ENCODE measurements around the gene PTGER3.

PTGER3 gene

DNA sequence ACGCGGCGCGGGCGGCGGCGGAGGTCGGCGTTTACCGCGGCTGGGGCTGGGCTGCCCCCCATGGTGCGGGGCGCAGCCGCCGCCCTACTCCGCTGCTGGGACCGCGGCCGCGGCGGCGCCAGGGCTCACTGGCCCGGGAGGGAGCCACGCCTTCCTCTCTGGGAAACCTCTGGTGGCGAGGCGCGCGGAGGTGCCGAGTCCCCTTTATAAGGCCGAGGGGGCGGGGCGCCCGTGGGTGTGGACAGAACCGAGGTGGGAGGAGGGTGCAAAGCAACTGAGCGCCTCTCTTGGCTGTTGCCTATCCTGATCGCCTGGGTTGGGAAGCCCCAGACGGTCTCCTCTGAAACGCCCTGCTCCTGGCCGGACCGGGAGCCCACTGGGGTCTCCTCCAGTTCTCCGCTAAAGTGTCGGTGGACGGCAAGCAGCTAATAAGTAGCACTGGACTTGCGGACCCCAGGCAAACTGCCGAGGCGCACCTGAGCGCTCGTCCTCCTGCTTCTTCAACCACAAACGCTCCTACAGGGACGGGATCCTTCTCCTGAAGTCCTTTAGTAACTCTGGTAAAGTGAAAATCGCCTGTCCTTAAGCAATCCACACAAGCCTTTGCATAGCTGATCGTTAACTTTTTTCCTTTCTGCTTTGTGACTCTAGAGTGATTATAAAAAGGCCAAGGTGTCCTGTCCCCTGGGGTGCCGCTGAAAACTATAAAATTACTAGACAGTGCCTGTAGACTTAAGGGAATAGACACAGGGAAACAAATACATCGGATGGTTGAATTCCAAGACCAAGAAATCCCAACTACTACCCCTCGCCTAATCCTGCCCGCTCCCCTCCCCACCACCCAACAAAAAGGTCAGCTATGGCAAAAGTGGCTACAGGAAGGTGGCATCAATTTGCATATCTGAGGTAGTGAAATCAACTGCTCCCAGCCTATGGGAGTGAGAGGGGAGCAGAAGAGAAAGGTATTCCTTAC is at the start of gene PTGER3:
Gene PTGER3 (minus strand): TSS at position 182 of the 973 bp plus-strand sequence. CDS start 239 bp downstream, outside the sequence.
- DNase-seq = peak; percentile 32

DNA sequence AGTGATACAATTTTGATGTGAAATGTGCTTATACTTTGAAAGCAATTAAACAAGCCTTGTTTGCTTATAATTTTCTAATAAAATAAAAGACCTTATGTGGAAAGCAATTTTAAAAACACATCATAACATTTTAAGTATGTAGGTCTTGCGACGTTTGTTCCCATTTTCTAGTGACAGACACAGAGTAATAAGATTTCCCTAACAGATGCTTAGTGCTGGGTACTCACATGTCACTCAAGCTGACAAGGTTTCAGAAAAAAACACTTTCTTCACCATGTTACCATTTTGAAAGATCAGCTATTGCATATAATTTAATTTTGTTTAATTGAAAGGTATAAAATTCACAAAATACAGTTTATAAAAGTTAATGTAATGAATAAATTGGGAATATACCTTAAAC is 47.3 kb upstream of the PTGER3 start:
- DNase-seq = no peak

- DNase-seq = no peak
These were observed 46.3 kb upstream of the PTGER3 start for GRCh38 chr1:71093938-71094337.

- DNase-seq = no peak
These were observed 42.1 kb upstream of the PTGER3 start for GRCh38 chr1:71089536-71090270.

GRCh38 chr1:71088645-71089287 is 41.1 kb upstream of the PTGER3 start:
- no peak for DNase-seq

DNA sequence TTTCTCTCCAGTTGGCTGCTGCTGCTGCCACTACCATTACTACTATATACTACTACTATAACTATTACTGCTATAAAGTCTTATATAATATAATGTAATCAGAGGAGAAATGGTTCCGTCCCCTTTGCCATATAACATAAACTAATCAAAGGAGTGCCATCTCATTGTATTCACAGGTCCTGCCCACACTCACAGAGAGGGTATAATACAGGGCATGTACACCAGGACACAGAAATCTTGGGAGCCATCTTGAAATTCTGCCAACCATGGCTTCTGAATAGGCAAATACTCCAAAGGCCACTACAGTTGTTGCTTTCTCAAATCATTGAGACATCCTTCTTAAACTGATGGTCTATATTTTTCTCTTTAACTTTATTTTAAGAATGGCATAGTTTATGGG is 40.1 kb upstream of the PTGER3 start:
- DNase-seq = no peak

DNA sequence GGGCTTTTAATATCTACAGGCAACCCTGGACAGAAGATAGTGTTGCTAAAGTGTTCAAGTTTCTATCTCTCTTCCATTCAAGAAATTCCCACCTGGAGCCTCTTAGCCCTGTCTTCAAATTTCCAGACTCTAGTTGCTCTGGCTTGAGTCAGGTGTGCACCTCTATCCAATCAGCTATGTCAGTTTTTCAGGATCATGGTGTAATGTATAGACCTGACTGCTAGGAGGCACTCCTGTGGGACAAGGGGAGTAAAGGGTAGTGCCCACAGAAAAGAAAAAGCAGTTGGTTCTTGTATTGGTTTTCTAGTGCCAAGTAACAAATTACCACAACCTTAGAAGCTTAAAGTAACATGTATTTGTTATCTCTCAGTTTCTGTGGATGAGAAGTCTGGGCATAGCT is 39.4 kb upstream of the PTGER3 start:
- no peak for DNase-seq

DNA sequence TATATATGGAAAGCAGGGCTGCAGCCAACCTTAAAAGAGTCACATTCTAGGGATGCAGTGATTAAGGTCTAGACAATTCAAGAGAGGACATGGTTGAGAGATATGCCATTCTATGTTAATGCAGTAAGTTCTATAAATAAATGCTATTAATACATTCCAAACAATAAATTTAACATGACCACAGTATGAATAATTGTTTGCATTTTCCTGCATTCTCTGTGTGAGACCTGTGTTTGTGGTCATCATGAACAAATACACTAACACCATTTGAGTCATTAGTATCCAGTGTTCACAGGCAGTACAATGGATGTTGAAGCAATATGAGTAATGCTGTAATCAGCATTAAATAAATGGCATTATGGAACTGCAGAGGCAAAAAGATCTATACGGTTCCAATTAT is 38.7 kb upstream of the PTGER3 start:
- no peak for DNase-seq

DNA sequence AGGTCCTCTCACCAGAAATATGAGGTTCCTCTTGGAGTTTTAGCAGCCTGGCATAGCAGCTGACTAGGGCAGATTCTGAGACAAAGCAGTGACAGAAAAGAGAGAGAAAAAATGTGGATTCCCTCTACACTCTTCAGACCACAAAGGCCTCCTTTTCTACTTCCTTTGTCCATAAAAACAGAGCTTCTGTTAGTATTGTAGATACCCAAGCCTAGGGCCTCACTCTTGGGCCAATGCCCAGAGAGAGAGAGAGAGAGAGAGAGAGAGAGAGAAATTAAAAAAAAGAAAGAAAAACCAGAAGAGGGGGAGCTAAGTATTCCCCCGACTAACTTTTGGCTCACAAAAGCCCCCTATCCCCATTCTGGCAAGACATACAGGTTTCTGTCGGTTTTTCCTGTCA is 35.7 kb upstream of the PTGER3 start:
- DNase-seq = no peak

- no peak for DNase-seq
These were observed 34.1 kb upstream of the PTGER3 start for GRCh38 chr1:71081697-71082080.

GRCh38 chr1:71080739-71081696 is 33.4 kb upstream of the PTGER3 start, which contains the start of gene ZRANB2:
Gene ZRANB2 (minus strand): TSS chr1:71081035. CDS start chr1:71080995, 40 bp downstream.
- DNase-seq = peak; percentile 94

DNA sequence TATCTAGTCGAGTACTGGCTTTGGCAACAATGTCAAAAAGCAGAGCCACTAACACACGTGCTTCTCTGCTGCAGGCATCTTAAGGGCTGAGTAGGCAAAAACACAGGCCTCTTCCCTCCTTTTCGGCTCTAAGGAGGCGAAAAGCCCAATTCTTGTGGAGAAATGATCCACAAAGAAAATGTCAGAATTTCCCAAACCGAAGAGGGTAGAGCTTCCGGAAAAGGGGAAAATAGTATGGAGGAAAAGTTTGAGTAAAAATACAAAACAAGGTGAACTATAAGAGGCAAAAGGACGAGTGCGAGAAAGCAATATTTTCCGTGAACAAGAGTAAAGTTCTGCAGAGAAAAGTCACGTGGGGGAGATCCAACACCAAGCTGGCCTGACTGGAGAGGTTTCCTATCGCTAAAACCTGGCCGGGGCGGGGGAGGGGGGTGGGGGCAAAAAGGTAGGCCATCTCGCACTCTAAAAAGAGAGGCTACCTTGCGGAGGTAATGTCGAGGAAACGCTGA is 32.7 kb upstream of the PTGER3 start:
- DNase-seq = no peak

- no peak for DNase-seq
These were observed 27.1 kb upstream of the PTGER3 start for GRCh38 chr1:71074681-71075080.

GRCh38 chr1:71072273-71072672 is 24.7 kb upstream of the PTGER3 start:
- DNase-seq = no peak

- no peak for DNase-seq
These were observed 24.1 kb upstream of the PTGER3 start for GRCh38 chr1:71071720-71072119.

DNA sequence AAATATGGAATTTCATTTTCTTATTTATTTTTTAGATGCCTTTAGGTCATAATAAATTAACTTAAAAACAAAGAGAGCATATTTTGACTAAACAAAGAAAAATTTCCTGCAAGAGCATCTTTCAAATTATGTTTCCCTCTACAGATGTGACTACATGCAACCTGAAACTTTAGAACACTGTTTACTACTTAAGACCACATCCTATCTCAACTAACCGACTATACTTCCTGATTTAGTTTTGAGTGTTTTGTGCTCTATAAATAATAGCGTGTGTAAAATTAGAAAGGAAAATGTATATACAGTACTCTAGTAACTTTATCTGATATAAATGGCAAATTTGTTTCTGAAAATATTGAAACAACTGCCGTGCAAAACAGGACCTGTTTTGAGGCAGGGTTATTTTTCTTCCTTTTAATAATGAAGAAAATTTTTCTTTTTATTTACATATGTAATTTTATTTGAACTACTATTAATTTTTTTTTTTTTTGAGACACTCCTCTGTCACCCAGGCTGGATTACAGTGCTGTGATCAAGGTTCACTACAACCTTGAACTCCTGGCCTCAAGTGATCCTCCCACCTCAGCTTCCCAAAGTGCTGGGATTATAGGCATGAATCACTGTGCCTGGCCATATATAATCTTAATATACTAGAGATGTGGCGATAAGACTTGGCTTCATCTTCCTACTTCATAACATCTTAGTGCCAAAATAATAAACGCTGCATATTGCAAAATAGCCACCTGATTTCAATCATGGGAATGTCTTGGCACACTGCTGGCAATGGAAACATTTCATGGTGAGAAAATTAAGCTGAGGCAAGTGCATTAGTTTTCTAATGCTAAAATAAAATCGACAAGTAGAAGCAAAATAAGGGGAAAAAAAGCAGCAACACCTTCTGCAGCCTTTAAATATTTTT is 21.0 kb upstream of the PTGER3 start:
- DNase-seq = no peak

DNA sequence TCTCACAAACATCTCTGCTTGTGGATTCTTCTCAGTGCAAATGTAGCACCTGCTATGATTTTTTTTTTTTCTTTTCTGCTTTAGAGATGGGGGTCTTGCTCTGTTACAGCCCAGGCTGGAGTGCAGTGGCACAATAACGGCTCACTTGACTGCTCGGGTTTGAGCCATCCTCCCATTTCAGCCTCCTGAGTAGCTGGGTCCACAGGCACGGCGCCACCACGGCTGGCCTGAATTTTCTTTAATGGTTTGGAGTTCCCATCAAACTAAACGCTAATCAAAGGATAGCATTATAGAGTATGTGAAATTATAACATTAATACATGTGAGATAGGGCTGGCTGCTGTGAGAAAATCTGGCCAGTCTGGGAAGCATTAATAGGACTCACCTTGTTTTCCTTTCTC is 7.2 kb upstream of the PTGER3 start:
- no peak for DNase-seq

- no peak for DNase-seq
These were observed 6.7 kb upstream of the PTGER3 start for GRCh38 chr1:71054281-71054731.

GRCh38 chr1:71053758-71054157 is 6.1 kb upstream of the PTGER3 start:
- DNase-seq = no peak

DNA sequence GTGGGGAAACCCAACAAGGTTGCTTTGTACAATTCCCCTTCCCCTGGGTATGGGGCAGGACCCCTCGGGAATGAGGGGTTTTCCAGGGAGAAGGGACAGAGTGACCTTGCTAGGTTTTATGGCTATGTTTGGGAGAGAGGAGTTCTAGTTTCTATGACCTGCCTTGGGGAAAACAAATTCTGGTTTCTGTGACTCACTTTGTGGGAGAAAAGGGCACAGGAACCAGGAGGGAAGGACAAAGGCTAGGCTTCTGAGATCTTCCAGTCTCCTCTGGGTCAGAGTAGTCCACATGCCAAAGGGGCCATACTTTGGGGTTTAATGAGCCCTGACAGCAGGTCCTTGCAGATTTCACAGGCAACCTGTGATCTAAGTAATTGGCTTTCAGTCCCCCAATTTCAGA is 5.5 kb upstream of the PTGER3 start:
- DNase-seq = no peak
